ENCODE measurements around the gene ZBTB49.
"Not testable (repeated sequence)": the region's sequence is repeated elsewhere in the genome, so short reads cannot be mapped to it uniquely, and the experiment has no call there.

The ZBTB49 gene

GRCh38 chr4:4289941-4290850 is at the start of gene ZBTB49, which contains the start of gene LYAR:
TSS of gene ZBTB49 (plus strand) at chr4:4290251. CDS start at chr4:4299946, 9,695 bp downstream.
TSS of gene LYAR (minus strand) at chr4:4290154. CDS start at chr4:4283742, 6,412 bp downstream.
- peak; percentile 82 for DNase-seq

- DNase-seq = no peak
Measured at GRCh38 chr4:4245172-4245571, 44.9 kb upstream of the ZBTB49 start.

GRCh38 chr4:4247696-4248028 is 42.4 kb upstream of the ZBTB49 start:
- DNase-seq = no peak

- peak; percentile 92 for DNase-seq
Measured at GRCh38 chr4:4248029-4248884, 41.8 kb upstream of the ZBTB49 start, which contains the start of gene TMEM128. TSS of gene TMEM128 (minus strand) at chr4:4248223. CDS start at chr4:4248202, 21 bp downstream.

GRCh38 chr4:4248885-4249203 is 41.2 kb upstream of the ZBTB49 start:
- DNase-seq = no peak

- not testable (repeated sequence) for DNase-seq
Measured at GRCh38 chr4:4249342-4249741, 40.7 kb upstream of the ZBTB49 start.

GRCh38 chr4:4249866-4250265 is 40.2 kb upstream of the ZBTB49 start:
- no peak for DNase-seq

GRCh38 chr4:4254199-4254598 is 35.9 kb upstream of the ZBTB49 start:
- no peak for DNase-seq

- no peak for DNase-seq
Measured at GRCh38 chr4:4254666-4255065, 35.4 kb upstream of the ZBTB49 start.

GRCh38 chr4:4256799-4257198 is 33.3 kb upstream of the ZBTB49 start:
- no peak for DNase-seq

GRCh38 chr4:4257705-4258104 is 32.3 kb upstream of the ZBTB49 start:
- not testable (repeated sequence) for DNase-seq

GRCh38 chr4:4259484-4260100 is 30.5 kb upstream of the ZBTB49 start:
- no peak for DNase-seq

GRCh38 chr4:4260185-4260751 is 29.8 kb upstream of the ZBTB49 start:
- peak; percentile 48 for DNase-seq

- no peak for DNase-seq
Measured at GRCh38 chr4:4267981-4268380, 22.1 kb upstream of the ZBTB49 start.

- no peak for DNase-seq
Measured at GRCh38 chr4:4268776-4269175, 21.3 kb upstream of the ZBTB49 start.

GRCh38 chr4:4269331-4269731 is 20.7 kb upstream of the ZBTB49 start:
- DNase-seq = no peak

GRCh38 chr4:4269856-4270255 is 20.2 kb upstream of the ZBTB49 start:
- DNase-seq = no peak

- no peak for DNase-seq
Measured at GRCh38 chr4:4270529-4270928, 19.5 kb upstream of the ZBTB49 start.

GRCh38 chr4:4271912-4272311 is 18.1 kb upstream of the ZBTB49 start:
- DNase-seq = no peak

- DNase-seq = no peak
Measured at GRCh38 chr4:4274226-4274625, 15.8 kb upstream of the ZBTB49 start.

- no peak for DNase-seq
Measured at GRCh38 chr4:4277531-4277930, 12.5 kb upstream of the ZBTB49 start.

- no peak for DNase-seq
Measured at GRCh38 chr4:4281787-4282186, 8.3 kb upstream of the ZBTB49 start.

All from fibroblast of skin of right quadriceps (primary cell).